Adrenal gland (tissue), 12 donors: Measurements from ENCODE around the gene LPP. TPM values are rescaled to one million over a fixed set of nuclear protein-coding genes. Genes with fewer than 3 reads are reported as not detected.

Experiments used
- DNase-seq, 7 donors: peaks; one replicate each; pipeline ENCODE4 v3.0.0-alpha.2; 2019 to 2020
- H3K27ac ChIP-seq, 5 donors: fragments of 200-600 bp; sonication (generic) in 4 of 5; 1 replicate in 3 of 5; 2 replicates in 2 of 5; pipeline versions ENCODE4 v1.5.1 to v1.8.0; 2016 to 2020; ENCODE audit warnings: mild to moderate bottlenecking in 1 of 5
- H3K27me3 ChIP-seq: fragments of 200-600 bp; 2 replicates; pipeline ENCODE4 v1.8.0; 2021
- H3K36me3 ChIP-seq, 2 donors: fragments of 200-600 bp; replicated peaks in 1 of 2; 1 replicate in 1 of 2; 2 replicates in 1 of 2; pipeline versions ENCODE4 v1.5.1 to v1.8.0; 2018 to 2022
- H3K4me1 ChIP-seq, 2 donors: fragments of 200-600 bp; replicated peaks in 1 of 2; 1 replicate in 1 of 2; 2 replicates in 1 of 2; pipeline versions ENCODE4 v1.5.1 to v1.8.0; 2018 to 2021
- H3K4me3 ChIP-seq, 4 donors: fragments of 200-600 bp; sonication (generic) in 3 of 4; one replicate each; pipeline ENCODE4 v1.5.1; 2016 to 2018
- H3K9me3 ChIP-seq, 3 donors: fragments of 200-600 bp; sonication (generic) in 1 of 3; replicated peaks in 1 of 3; 1 replicate in 2 of 3; 2 replicates in 1 of 3; pipeline versions ENCODE4 v1.5.1 to v1.8.0; 2016 to 2021
- POLR2A ChIP-seq, 2 donors: fragments of 450-650 bp; IDR thresholded peaks; one replicate each; pipeline ENCODE4 v1.6.1; 2017; ENCODE audit warnings: antibody characterized with exemption in 2 of 2, mild to moderate bottlenecking in 2 of 2, moderate library complexity in 1 of 2
- WGBS, 4 donors: extraction: QIAGEN DNeasy Blood & Tissue Kit in 2 of 4; methylation state at CpG; one replicate each; pipeline versions ENCODE4 v1.1.5 to v1.1.7; 2013 to 2017; 5-methylcytosine and 5-hydroxymethylcytosine counted together
- intact Hi-C, 2 donors: fragments of 100-400 bp; cut with DNase I; formaldehyde crosslinking; loops; one replicate each; pipeline versions ENCODE4 v1.14.1 to v1.15.0; 2022 to 2023
- polyA plus RNA-seq, 3 donors: library from polyadenylated mRNA; stranded (reverse); fragments of 200-250 nt in 2 of 3; fragments of 350-450 nt in 1 of 3; fragmentation: Illumina TruSeq in 1 of 3; extraction: RNeasy Lipid Tissue Mini Kit (QIAGEN cat#74804) in 1 of 3; gene quantifications; one replicate each; pipeline ENCODE4 v1.2.3, GENCODE V29; 2013 to 2014
- total RNA-seq, 9 donors: library from RNA; depleted of rRNA in 4 of 9; stranded (reverse); fragments of >200 nt in 4 of 9; fragments of 120-200 nt in 1 of 9; fragmentation: NEBNext Ultra II Directional in 1 of 9; extraction: Animal tissue kit (Norgen Biotek cat#: 25700) in 1 of 9; gene quantifications; one replicate each; pipeline versions ENCODE4 v1.1.0 to v1.2.4, GENCODE V29; 2013 to 2023
- TF ChIP-seq, protein P1 (sequence below), 6 experiments: fragments of 450-650 bp in 4 of 6; fragments of 200-600 bp in 2 of 6; sonication (generic) in 1 of 6; IDR thresholded peaks; 1 replicate in 5 of 6; 2 replicates in 1 of 6; pipeline versions ENCODE4 v1.5.1 to v1.8.0; 2016 to 2021; ENCODE audit warnings: antibody characterized with exemption in 6 of 6, mild to moderate bottlenecking in 2 of 6, moderate library complexity in 1 of 6
- donor health status: healthy with polysubstance abuse.
- donor health status: Bipolar disorder and iron deficiency.
- donor health status: DM: yes; HTN: yes; CAD: no.
- donor health status: DM: no; HTN: no; CAD: no.
- donor health status: DM: no; HTN: no; CAD: no.
- donor health status: DM: yes; HTN: yes; CAD: no.

The LPP gene
- total and polyA plus RNA-seq, 12 donors, result 7.0 to 170 (median 101) TPM

DNA sequence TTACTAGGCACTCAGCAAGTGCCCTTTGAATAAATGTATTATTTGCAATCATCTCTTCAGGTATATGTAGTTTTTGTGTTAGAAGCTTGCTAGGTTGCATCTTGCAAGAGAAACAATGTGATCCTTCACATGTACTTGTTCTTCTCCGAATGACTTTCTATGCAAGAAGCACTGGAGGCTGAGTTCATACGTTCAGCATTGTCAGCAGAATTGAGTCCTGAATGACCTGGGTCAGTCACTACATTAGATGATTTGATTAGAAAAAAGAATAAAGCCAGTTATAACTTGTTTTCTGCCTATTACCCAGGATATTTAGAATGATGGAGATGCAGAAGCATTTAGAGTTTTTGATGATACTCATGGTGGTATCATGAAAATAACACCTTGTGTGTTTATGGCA is 538.7 kb downstream of the LPP start:
- Histone ChIP-seq H3K36me3 (no peaks in the 10 kb centered on the region), H3K4me1 (peaks cover 10 to 28% of the 10 kb centered on the region in 2 donors), H3K4me3 (no peak overlapping the region), H3K27me3 (no peaks in the 10 kb centered on the region), H3K27ac (no peak overlapping the region), H3K9me3 (no peaks in the 10 kb centered on the region)
- no peak for DNase-seq
- TF ChIP-seq POLR2A (IDR thresholded peaks at IDR 0.05), result no peak
- TF ChIP-seq, protein P1, sequence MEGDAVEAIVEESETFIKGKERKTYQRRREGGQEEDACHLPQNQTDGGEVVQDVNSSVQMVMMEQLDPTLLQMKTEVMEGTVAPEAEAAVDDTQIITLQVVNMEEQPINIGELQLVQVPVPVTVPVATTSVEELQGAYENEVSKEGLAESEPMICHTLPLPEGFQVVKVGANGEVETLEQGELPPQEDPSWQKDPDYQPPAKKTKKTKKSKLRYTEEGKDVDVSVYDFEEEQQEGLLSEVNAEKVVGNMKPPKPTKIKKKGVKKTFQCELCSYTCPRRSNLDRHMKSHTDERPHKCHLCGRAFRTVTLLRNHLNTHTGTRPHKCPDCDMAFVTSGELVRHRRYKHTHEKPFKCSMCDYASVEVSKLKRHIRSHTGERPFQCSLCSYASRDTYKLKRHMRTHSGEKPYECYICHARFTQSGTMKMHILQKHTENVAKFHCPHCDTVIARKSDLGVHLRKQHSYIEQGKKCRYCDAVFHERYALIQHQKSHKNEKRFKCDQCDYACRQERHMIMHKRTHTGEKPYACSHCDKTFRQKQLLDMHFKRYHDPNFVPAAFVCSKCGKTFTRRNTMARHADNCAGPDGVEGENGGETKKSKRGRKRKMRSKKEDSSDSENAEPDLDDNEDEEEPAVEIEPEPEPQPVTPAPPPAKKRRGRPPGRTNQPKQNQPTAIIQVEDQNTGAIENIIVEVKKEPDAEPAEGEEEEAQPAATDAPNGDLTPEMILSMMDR (IDR thresholded peaks at IDR 0.05), result no peak
- intact Hi-C loops, result no loop called here
- WGBS, 4 donors, result 69 to 93% (median 92%) methylated on average over 2 of the region's 2 CpGs

DNA sequence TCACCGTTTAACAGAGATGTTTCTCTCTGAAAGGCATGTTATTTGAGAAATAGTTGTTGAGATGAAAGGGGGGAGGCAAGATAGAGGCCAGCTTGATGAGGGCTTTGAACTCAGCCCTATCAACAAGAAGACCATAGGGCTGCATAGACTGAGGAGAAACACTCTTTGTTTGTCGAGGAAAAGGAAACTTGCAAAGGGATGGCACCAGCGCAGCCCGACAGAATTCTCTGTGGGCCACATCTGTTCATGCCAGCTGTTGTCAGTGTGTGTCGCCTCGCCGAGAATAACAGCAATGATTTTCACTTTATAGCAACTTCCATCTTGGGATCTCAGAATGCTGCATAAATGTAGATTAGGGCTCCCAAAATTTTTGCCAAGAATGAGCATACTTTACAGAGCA is 539.5 kb downstream of the LPP start:
- 88 to 95% (median 91%) methylated on average over 7 of the region's 7 CpGs for WGBS, 4 donors
- no peaks in the 10 kb centered on the region for H3K27me3 ChIP-seq
- H3K9me3 ChIP-seq, result no peaks in the 10 kb centered on the region
- H3K27ac ChIP-seq, result no peak overlapping the region
- H3K4me1 ChIP-seq, result peaks cover 10 to 20% of the 10 kb centered on the region in 2 donors
- no peak overlapping the region for H3K4me3 ChIP-seq
- no peak for DNase-seq
- no peaks in the 10 kb centered on the region for H3K36me3 ChIP-seq
- intact Hi-C loops, result no loop called here
- TF ChIP-seq, protein P1 (IDR thresholded peaks at IDR 0.05), result no peak
- no peak for TF ChIP-seq POLR2A (IDR thresholded peaks at IDR 0.05)

DNA sequence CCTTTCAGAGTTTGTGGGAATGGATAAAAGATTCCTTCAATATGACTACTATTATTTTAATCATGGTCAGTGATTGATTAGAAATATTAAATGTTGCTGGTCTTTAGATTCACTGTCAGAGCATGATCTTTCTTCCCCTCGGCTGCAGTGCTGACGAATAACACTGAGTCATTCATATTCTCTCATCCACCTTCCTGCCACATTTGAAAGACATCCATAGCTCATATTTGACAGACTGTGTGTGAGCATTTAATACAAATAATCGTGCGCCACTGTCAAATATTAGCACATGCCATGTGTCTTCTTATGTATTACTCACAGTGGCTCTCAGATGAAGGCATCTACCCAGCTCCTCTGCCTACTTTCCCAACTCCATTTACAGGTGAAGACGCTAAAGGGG is 541.3 kb downstream of the LPP start:
- 78 to 88% (median 83%) methylated on average over 5 of the region's 5 CpGs for WGBS, 4 donors
- Histone ChIP-seq H3K9me3 (no peaks in the 10 kb centered on the region), H3K27ac (no peak overlapping the region), H3K36me3 (no peaks in the 10 kb centered on the region), H3K4me3 (no peak overlapping the region), H3K4me1 (peaks cover 0 to 8% of the 10 kb centered on the region in 2 donors), H3K27me3 (no peaks in the 10 kb centered on the region)
- intact Hi-C loops, result no loop called here
- TF ChIP-seq, protein P1 (IDR thresholded peaks at IDR 0.05), result no peak
- TF ChIP-seq POLR2A (IDR thresholded peaks at IDR 0.05), result no peak
- DNase-seq, result no peak

DNA sequence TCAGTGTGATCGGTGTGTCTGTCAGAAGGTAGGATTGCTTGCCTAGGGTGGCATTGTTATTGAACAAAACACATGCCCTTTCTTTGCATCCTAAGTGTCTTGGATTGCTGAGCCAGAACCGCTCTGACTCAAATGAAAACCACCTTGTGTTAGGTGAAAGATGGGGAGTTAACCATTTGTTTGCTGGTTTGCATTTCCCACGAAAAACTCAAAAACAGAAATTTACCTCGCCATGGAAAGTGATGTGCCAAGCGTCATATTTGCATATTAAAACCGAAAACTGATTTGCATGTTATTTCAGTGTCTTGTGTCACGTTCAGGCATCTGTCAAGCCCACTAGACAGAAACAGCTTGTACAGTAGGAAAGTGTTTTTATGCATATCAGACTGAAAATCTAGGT is 543.2 kb downstream of the LPP start:
- no peak overlapping the region for H3K4me3 ChIP-seq
- DNase-seq, result no peak
- intact Hi-C loops, result no loop called here
- no peaks in the 10 kb centered on the region for H3K27me3 ChIP-seq
- no peaks in the 10 kb centered on the region for H3K9me3 ChIP-seq
- 90 to 96% (median 93%) methylated on average over 7 of the region's 7 CpGs for WGBS, 4 donors
- H3K27ac ChIP-seq, result no peak overlapping the region
- TF ChIP-seq, protein P1 (IDR thresholded peaks at IDR 0.05), result no peak
- TF ChIP-seq POLR2A (IDR thresholded peaks at IDR 0.05), result no peak
- H3K4me1 ChIP-seq, result peaks cover 0 to 2% of the 10 kb centered on the region in 2 donors
- no peaks in the 10 kb centered on the region for H3K36me3 ChIP-seq
